GM18511 (cell line): ENCODE results near the gene CNOT4.
"Not testable (repeated sequence)": the region's sequence is repeated elsewhere in the genome, so short reads cannot be mapped to it uniquely, and the experiment has no call there.

ENCODE experiments used
- ATAC-seq: cut with Tn5 transposase; IDR thresholded peaks from one replicate; pipeline ENCODE4 v1.9.1; 2021; ENCODE audit warnings: mild to moderate bottlenecking, moderate library complexity; ENCODE audit not compliant: unreplicated experiment

CNOT4 gene

DNA sequence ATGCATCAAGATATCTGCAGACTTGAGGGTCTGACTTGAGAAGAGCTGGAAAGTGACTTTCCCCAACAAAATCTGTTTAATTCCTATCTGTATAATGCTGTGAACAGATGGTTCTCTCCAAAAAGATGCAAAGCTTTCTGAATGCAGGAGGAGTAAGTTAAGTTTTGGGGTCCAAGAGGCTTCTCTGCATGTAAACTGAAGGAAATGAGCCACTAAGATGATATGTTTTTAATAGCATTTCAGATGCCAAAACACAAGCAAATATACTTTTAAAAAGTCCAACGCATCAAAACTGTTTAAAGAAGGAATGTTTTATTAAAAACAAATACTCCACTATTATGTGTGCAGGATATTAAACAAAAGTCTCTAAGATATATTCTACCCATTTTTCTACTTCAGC is 139.2 kb downstream of the CNOT4 start:
- ATAC-seq, result no peak

- no peak for ATAC-seq
These were observed 140.5 kb downstream of the CNOT4 start for GRCh38 chr7:135369405-135369804.

DNA sequence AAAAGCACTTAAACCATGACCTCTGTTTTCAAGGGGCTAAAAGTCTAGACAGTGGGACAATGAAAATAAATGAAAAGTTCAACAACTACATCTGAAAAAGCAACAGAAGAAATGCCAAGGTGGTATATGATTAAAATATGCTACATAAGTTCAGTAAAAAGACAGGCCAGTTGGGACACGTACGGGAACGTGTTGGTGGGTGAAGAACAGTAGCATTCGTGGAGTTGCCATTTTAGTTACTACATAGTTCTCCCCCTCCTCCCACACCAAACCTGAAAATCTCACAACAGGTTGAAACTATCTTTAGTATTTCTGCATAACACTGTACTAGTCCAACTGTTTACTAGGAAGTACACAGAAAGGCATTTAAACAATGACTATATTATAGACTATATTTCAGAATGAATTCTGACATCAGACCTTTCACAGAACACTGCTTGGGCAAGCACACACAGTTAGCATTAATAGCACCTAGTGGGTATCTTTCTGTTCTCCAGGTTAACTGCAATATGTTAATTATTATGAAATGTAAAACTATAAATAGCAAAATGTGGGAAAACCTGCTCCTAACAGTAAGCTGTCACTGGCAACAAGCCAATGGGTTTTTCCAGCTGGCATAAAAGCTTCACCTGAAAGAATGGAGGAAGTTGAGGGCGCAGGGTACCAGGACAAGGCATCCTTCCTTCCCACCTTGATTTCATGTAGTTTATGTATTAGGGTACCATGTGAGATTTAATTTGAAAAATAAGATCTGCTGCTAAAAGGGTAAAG is 141.3 kb downstream of the CNOT4 start:
- no peak for ATAC-seq

DNA sequence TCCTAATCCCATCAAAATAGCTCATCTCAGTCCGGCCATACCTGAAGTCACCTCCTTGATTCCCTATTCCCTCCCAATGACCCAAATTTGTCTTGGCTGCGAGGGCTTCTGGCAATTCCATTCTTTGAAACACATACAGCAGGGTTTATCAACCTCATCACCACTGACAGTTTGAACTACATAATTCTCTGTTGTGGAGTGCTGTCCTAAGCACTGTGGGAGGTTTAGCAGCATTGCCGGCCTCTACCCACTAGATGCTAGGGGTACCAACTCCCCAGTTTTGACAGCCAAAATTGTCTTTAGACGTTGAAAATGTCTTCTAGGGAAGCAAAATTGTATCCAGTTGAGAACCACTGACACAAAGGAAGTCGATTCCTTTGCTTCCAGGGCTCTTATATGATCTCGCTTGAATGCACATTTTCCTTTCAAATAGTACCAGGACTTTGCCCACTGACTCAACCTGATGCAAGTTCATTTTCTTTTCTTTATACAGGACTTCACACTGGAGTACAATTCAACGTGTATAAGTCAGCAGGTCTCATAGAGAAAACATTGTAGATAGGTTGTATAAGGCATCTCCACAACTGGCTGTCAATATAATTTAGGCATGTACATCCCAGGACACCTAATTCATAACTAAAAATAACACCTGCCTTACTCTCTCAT is 142.9 kb downstream of the CNOT4 start:
- no peak for ATAC-seq

GRCh38 chr7:135365721-135366120 is 144.2 kb downstream of the CNOT4 start:
- no peak for ATAC-seq

DNA sequence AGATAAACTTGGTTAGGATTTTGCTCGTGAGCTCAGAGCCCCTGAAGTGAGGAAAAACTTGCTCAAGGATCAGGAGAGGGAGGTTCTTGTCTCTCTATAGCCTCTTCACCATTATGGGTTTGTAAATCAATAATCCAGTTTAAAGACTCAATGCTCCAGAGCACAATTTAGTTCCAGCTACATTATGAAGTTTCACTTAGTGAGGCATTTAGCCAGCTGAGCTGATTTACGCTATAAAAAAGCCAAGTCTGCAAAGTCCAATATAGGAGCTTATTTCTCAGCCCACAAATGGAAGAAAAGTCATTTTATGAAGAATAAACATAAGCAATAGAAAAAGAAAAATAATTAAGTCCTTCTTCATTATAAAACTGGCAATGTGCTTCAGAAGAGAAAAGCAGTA is 145.7 kb downstream of the CNOT4 start:
- ATAC-seq, result no peak

DNA sequence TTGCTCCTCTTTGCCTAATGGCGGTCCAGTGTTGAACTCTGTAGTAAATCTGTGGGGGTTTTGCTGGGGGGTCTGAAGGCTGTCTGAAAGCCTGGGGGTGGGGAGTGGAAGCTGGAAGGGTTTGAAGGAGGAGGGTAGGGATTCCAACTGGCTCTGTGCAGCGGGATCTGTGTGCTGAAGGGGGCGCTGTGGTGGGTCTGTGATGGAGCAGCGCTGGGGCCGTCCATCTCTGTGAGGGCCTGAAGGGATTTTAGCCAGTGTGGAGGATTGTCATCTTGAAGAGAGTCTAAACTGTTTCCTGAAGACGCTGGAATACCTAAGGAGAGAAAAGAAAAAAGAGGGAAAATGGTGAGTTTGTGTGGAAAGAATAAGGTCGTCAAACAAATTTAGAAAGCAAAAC is 147.0 kb downstream of the CNOT4 start:
- ATAC-seq, result no peak

DNA sequence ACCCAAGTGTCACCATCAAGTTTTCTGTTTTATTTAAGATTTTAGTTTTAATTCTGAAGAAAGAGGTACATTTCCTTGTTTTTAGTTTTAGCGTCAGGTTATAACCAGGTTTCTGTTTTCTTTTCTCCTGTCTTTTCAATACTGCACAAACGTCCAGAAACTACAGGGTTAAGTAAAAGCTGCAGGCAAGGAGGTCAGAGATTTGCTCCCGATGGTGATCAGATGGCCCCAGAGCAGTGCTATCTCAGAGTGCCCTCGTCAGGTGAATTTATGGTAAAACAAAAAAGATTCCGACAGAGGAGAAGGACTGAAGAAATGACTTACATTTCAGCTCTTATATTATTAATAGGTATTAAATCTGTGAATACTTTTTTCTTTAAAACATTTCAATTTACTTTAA is 148.1 kb downstream of the CNOT4 start:
- no peak for ATAC-seq

- ATAC-seq, result no peak
These were observed 150.3 kb downstream of the CNOT4 start for GRCh38 chr7:135359615-135360014.

GRCh38 chr7:135355377-135356048 is 154.4 kb downstream of the CNOT4 start:
- no peak for ATAC-seq

DNA sequence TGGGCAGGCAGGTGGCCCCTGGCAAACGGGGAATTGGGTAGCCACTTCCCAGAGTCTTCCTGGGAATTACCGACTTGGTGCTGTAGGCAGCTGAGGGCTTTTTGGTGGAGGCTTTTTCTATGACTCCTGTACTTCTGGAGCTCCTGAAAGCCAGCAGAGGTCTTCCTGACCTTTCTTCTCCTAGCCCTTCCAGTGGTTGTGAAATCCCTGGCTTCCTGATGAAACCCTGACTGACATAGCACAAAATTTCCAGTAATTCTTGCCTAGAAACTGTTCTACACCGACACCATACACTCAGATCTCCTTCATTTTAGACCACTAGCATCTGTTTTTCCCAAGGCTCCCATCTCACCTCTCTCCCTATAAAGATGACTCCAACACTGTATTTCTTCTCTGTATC is 156.1 kb downstream of the CNOT4 start:
- no peak for ATAC-seq

- no peak for ATAC-seq
These were observed 157.6 kb downstream of the CNOT4 start for GRCh38 chr7:135352285-135352684.

- not testable (repeated sequence) for ATAC-seq
These were observed 158.8 kb downstream of the CNOT4 start for GRCh38 chr7:135351070-135351469.

GRCh38 chr7:135349746-135350145 is 160.2 kb downstream of the CNOT4 start:
- no peak for ATAC-seq

- ATAC-seq, result no peak
These were observed 161.4 kb downstream of the CNOT4 start for GRCh38 chr7:135348493-135348892.

- ATAC-seq, result no peak
These were observed 166.5 kb downstream of the CNOT4 start for GRCh38 chr7:135343361-135343760.

DNA sequence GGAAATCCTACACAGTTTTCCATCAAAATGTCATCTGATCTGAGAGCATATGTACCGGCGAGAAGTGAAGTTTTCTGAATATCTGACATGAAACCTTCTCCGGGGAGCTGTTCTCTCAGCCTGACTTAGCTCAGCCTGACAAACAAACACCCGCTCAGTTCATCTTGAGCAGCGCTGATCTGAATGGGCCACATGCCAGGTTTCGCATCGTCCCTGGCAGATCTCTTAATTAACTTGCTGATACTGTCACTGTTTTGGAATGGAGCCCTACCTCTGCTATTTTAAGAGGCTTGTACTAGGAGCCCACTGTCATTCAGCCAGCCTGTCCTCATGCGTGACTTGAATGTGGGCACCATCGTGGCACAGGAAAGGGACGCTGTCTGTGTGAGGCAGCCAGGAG is 167.0 kb downstream of the CNOT4 start:
- ATAC-seq, result no peak

- no peak for ATAC-seq
These were observed 168.9 kb downstream of the CNOT4 start for GRCh38 chr7:135341049-135341448.

DNA sequence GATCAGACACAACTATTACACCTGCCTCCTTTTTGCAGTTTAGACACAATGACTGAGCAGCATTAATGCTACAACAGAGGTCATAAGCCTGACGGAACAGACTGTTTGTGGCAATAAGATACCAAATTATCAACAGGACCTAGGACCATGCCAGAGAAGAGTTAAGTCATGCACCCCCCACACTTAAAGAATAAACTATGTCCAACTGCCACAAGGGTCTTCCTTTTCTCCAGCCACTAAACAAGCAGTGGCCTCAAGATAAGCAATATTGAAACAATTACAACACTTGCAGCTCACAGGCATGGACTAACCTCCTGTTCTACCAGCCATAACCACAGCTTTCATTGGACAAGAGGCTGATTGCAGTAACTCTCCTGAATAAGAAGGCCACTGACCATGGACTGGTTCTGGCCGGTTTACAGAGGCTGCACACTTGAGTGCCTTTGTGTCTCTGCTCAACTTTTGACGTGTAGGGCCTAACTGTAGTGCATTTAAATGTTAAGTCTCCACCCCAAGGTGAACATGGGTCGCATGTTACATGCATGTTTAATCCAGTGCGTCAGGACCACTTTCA is 171.8 kb downstream of the CNOT4 start:
- no peak for ATAC-seq

DNA sequence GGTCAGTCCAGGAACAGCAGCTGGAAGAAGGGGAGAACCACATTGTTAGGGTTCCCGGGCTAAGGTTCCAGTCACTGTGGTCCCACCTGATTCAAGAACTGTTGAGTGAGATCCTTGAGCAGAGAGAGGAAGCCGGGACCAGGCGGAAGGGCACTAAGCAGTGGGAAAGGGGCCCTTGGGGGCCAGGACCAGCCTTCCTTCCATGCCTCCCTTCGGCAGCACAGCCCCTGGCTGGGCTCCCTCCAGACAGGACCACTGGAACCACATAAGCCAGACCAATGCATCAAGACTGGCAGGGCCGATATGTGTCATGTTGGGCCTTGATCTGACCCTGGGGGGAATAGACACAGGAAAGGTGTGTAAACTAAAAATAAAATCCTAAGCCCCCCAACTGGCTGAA is 172.4 kb downstream of the CNOT4 start:
- ATAC-seq, result no peak

DNA sequence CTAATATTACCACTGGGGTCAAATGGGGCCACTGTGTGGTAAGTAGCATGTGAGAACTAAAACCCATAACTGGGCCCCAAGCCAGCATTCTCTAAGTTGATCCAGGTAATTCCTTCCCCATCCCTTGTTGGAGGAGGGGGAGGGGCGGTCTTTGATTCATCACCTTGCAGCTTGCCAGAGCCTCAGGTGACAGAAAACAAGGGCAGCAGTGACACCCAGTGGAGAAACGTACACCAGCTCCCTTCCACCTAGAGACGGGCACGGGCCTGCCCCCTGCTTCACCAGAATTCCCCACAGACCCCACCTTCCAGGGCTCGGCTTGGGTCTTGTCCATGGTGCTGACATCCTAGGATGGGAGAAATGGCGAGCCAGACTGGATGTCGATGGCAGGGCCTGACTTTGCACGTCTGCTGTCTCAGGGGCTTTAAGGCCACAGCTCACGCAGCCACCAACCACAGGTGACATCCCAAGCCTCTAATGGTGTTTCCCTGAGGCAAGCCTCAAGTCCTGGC is 174.2 kb downstream of the CNOT4 start:
- ATAC-seq, result peak; percentile 72
